Measurements from ENCODE around the gene BAD.

- TF ChIP-seq CTCF (conservative IDR thresholded peaks at IDR 0.05; ENCODE audit: low read depth, low read length) = no peak
- no peak for TF ChIP-seq EZH2 (IDR thresholded peaks at IDR 0.05; ENCODE audit: borderline replicate concordance, low read depth, low read length, poor library complexity, severe bottlenecking)
These were observed 20.5 kb downstream of the BAD start for GRCh38 chr11:64263947-64264317.
